H9 (cell line): Measurements from ENCODE around the gene ATXN10. TPM values are rescaled to one million over a fixed set of nuclear protein-coding genes. Genes with fewer than 3 reads are reported as not detected.
"Not testable (repeated sequence)": the region's sequence is repeated elsewhere in the genome, so short reads cannot be mapped to it uniquely, and the experiment has no call there.

Experiments
- DNase-seq: peaks from one replicate; pipeline ENCODE4 v3.0.0-alpha.2; 2017
- H2AFZ ChIP-seq: one replicate; pipeline ENCODE4 v1.6.1; 2013; ENCODE audit warnings: mild to moderate bottlenecking, low read length, control low read depth, moderate library complexity
- H2AK5ac ChIP-seq: 2 replicates; pipeline ENCODE4 v1.6.1; 2013; ENCODE audit warnings: low read length, control low read depth, mixed read lengths; ENCODE audit not compliant: insufficient read length
- H2BK120ac ChIP-seq: one replicate; pipeline ENCODE4 v1.6.1; 2013; ENCODE audit warnings: low read depth, mild to moderate bottlenecking, low read length, control low read depth, inconsistent platforms; ENCODE audit not compliant: poor library complexity, severe bottlenecking
- H2BK12ac ChIP-seq: 2 replicates; pipeline ENCODE4 v1.6.1; 2013; ENCODE audit warnings: low read length, control low read depth, mixed read lengths, low read depth; ENCODE audit not compliant: insufficient read length
- H2BK15ac ChIP-seq: 2 replicates; pipeline ENCODE4 v1.6.1; 2013; ENCODE audit warnings: low read depth, low read length, control low read depth
- H2BK20ac ChIP-seq: one replicate; pipeline ENCODE4 v1.6.1; 2013; ENCODE audit warnings: low read depth, mild to moderate bottlenecking, low read length, control low read depth, inconsistent platforms; ENCODE audit not compliant: poor library complexity, severe bottlenecking
- H2BK5ac ChIP-seq: 2 replicates; pipeline ENCODE4 v1.6.1; 2013; ENCODE audit warnings: low read length, control low read depth, mixed read lengths; ENCODE audit not compliant: insufficient read length
- H3K14ac ChIP-seq: 2 replicates; pipeline ENCODE4 v1.6.1; 2013; ENCODE audit warnings: low read length, control low read depth; ENCODE audit not compliant: insufficient read depth
- H3K18ac ChIP-seq: 2 replicates; pipeline ENCODE4 v1.6.1; 2013; ENCODE audit warnings: low read depth, mild to moderate bottlenecking, mixed read lengths, low read length, control low read depth; ENCODE audit not compliant: insufficient read length
- H3K23ac ChIP-seq: 2 replicates; pipeline ENCODE4 v1.6.1; 2013; ENCODE audit warnings: low read length, control low read depth, mixed read lengths, low read depth; ENCODE audit not compliant: insufficient read length
- H3K23me2 ChIP-seq: 2 replicates; pipeline ENCODE4 v1.6.1; 2013; ENCODE audit warnings: low read depth, mild to moderate bottlenecking, mixed read lengths, low read length, control low read depth; ENCODE audit not compliant: insufficient read length, poor library complexity, severe bottlenecking
- H3K27ac ChIP-seq: 2 replicates; pipeline ENCODE4 v1.5.1; 2013; ENCODE audit warnings: low read length, control low read depth, mixed read lengths, low read depth; ENCODE audit not compliant: insufficient read length
- H3K27me3 ChIP-seq: 2 replicates; pipeline ENCODE4 v1.6.1; 2013; ENCODE audit warnings: low read length, control low read depth, inconsistent platforms; ENCODE audit not compliant: insufficient read depth
- H3K4ac ChIP-seq: 2 replicates; pipeline ENCODE4 v1.6.1; 2013; ENCODE audit warnings: low read depth, mild to moderate bottlenecking, control low read depth, inconsistent platforms, low read length, moderate library complexity
- H3K4me1 ChIP-seq: 2 replicates; pipeline ENCODE4 v1.6.1; 2013; ENCODE audit warnings: low read length, control low read depth, inconsistent platforms; ENCODE audit not compliant: insufficient read depth
- H3K4me2 ChIP-seq: 2 replicates; pipeline ENCODE4 v1.6.1; 2013; ENCODE audit warnings: low read length, control low read depth, mixed read lengths; ENCODE audit not compliant: insufficient read length, insufficient read depth
- H3K56ac ChIP-seq: 2 replicates; pipeline ENCODE4 v1.6.1; 2013; ENCODE audit warnings: low read depth, mild to moderate bottlenecking, mixed read lengths, low read length, control low read depth; ENCODE audit not compliant: insufficient read length
- H3K79me1 ChIP-seq: 2 replicates; pipeline ENCODE4 v1.6.1; 2013; ENCODE audit warnings: low read depth, mild to moderate bottlenecking, moderate library complexity, low read length, control low read depth, inconsistent platforms; ENCODE audit not compliant: insufficient read depth, poor library complexity, severe bottlenecking
- H3K79me2 ChIP-seq: 2 replicates; pipeline ENCODE4 v1.6.1; 2013; ENCODE audit warnings: low read length, control low read depth, inconsistent platforms; ENCODE audit not compliant: insufficient read depth
- H3K9ac ChIP-seq: 2 replicates; pipeline ENCODE4 v1.6.1; 2013; ENCODE audit warnings: low read length, control low read depth, mixed read lengths; ENCODE audit not compliant: insufficient read length; ENCODE audit errors: extremely low read depth
- H3K9me3 ChIP-seq: one replicate; pipeline ENCODE4 v1.6.1; 2013; ENCODE audit warnings: low read depth, low read length, inconsistent platforms; ENCODE audit not compliant: control insufficient read depth
- H3T11ph ChIP-seq: one replicate; pipeline ENCODE4 v1.6.1; 2013; ENCODE audit warnings: mild to moderate bottlenecking, low read length, control low read depth, inconsistent platforms
- H4K20me1 ChIP-seq: one replicate; pipeline ENCODE4 v1.6.1; 2013; ENCODE audit not compliant: control insufficient read depth, insufficient read length, insufficient read depth
- H4K5ac ChIP-seq: 2 replicates; pipeline ENCODE4 v1.6.1; 2013; ENCODE audit warnings: low read depth, mild to moderate bottlenecking, mixed read lengths, low read length, control low read depth; ENCODE audit not compliant: insufficient read length
- H4K8ac ChIP-seq: replicated peaks from 2 replicates; pipeline ENCODE4 v1.6.1; 2013; ENCODE audit warnings: low read length, control low read depth, mixed read lengths, low read depth; ENCODE audit not compliant: insufficient read length
- H4K91ac ChIP-seq: 2 replicates; pipeline ENCODE4 v1.6.1; 2013; ENCODE audit warnings: low read depth, mild to moderate bottlenecking, moderate library complexity, mixed read lengths, low read length, control low read depth; ENCODE audit not compliant: insufficient read length
- H3K27ac Mint-ChIP-seq, 3 experiments: 2 replicates in 2 of 3; 3 replicates in 1 of 3; pipeline ENCODE4 v1.8.0; 2020 to 2021; ENCODE audit warnings: mixed read lengths in 3 of 3, mild to moderate bottlenecking in 1 of 3, moderate library complexity in 1 of 3
- H3K27me3 Mint-ChIP-seq: 2 replicates; pipeline ENCODE4 v1.8.0; 2021; ENCODE audit warnings: low read depth, mild to moderate bottlenecking, moderate library complexity, mixed read lengths
- H3K36me3 Mint-ChIP-seq, 3 experiments: 2 replicates in 2 of 3; 3 replicates in 1 of 3; pipeline ENCODE4 v1.8.0; 2020 to 2021; ENCODE audit warnings: low read depth in 3 of 3, mixed read lengths in 3 of 3; ENCODE audit not compliant: insufficient read depth in 1 of 3
- H3K4me1 Mint-ChIP-seq, 2 experiments: 2 replicates each; pipeline ENCODE4 v1.8.0; 2020; ENCODE audit warnings: mixed read lengths in 2 of 2
- H3K4me3 Mint-ChIP-seq, 2 experiments: 2 replicates in 1 of 2; 3 replicates in 1 of 2; pipeline ENCODE4 v1.8.0; 2020 to 2021; ENCODE audit warnings: mild to moderate bottlenecking in 2 of 2, mixed read lengths in 2 of 2, moderate library complexity in 1 of 2
- H3K9me3 Mint-ChIP-seq, 2 experiments: 2 replicates in 1 of 2; 3 replicates in 1 of 2; pipeline ENCODE4 v1.8.0; 2020; ENCODE audit warnings: mild to moderate bottlenecking in 2 of 2, mixed read lengths in 2 of 2, moderate library complexity in 1 of 2
- CTCF ChIP-seq: fragments of 200-600 bp; sonication (generic); conservative IDR thresholded peaks from 3 replicates; pipeline ENCODE4 v1.8.0; 2021; ENCODE audit warnings: antibody characterized with exemption, mild to moderate bottlenecking
- WGBS: extraction: QIAGEN DNeasy Blood & Tissue Kit; methylation state at CpG from one replicate; pipeline ENCODE4 v1.1.7; 2013; ENCODE audit warnings: missing lambda C conversion rate, low lambda C conversion rate, mixed read lengths; ENCODE audit not compliant: insufficient read length; ENCODE audit errors: extremely low coverage; 5-methylcytosine and 5-hydroxymethylcytosine counted together
- total RNA-seq: library from RNA; stranded (reverse); gene quantifications from 2 replicates; pipeline ENCODE4 v1.2.1, GENCODE V29; 2021

ATXN10 gene
- total RNA-seq, 1 experiment from 2014 or later = 210 TPM

GRCh38 chr22:45667486-45667885 is 4.1 kb upstream of the ATXN10 start:
- Histone ChIP-seq H2AK5ac (no peak overlapping the region), H3K4me1 (no peaks in the 10 kb centered on the region), H2AFZ (no peak overlapping the region), H3K79me2 (peaks cover 4% of the 10 kb centered on the region; the same call in 1 of the 2 replicates), H3K56ac (no peak overlapping the region), H3K14ac (no peak overlapping the region), H3K9ac (no peak overlapping the region), H3K27ac (no peak overlapping the region), H3K23ac (no peak overlapping the region), H4K8ac (no peak overlapping the region), H2BK20ac (no peak overlapping the region), H3K79me1 (no peaks in the 10 kb centered on the region), H4K91ac (no peak overlapping the region), H4K5ac (no peak overlapping the region), H4K20me1 (no peaks in the 10 kb centered on the region), H3K18ac (no peak overlapping the region), H2BK12ac (no peak overlapping the region), H3K4me2 (no peak overlapping the region), H2BK15ac (no peak overlapping the region), H3K9me3 (no peaks in the 10 kb centered on the region), H3K27me3 (no peaks in the 10 kb centered on the region), H2BK120ac (no peak overlapping the region), H3T11ph (no peak overlapping the region), H3K23me2 (peaks cover 7% of the 10 kb centered on the region), H2BK5ac (no peak overlapping the region), H3K4ac (no peak overlapping the region)
- DNase-seq = no peak
- TF ChIP-seq CTCF = no peak
- H3K27me3 Mint-ChIP-seq = peaks cover 18% of the 10 kb centered on the region
- no peaks in the 10 kb centered on the region; a peak in 1 of 5 replicates for H3K9me3 Mint-ChIP-seq
- no peak overlapping the region for H3K27ac Mint-ChIP-seq
- WGBS = no CpG with 5 or more reads among the region's 5 CpGs
- H3K36me3 Mint-ChIP-seq = no peaks in the 10 kb centered on the region
- no peak overlapping the region for H3K4me3 Mint-ChIP-seq
- H3K4me1 Mint-ChIP-seq = peaks cover 2 to 3% of the 10 kb centered on the region in 2 experiments; a peak in 3 of 4 replicates

- not testable (repeated sequence) for H2BK15ac ChIP-seq, H3K27ac ChIP-seq, H3K18ac ChIP-seq, H3K4me2 ChIP-seq, H3K23ac ChIP-seq, H3K9ac ChIP-seq, H3T11ph ChIP-seq, H4K20me1 ChIP-seq, H3K4ac ChIP-seq, H4K5ac ChIP-seq, H4K8ac ChIP-seq, H3K27me3 ChIP-seq, H3K56ac ChIP-seq, H3K79me1 ChIP-seq, H3K27ac Mint-ChIP-seq, H2BK12ac ChIP-seq, H2BK20ac ChIP-seq, H2BK5ac ChIP-seq, H3K14ac ChIP-seq, DNase-seq, H3K4me1 ChIP-seq, H4K91ac ChIP-seq, H2AK5ac ChIP-seq, H2AFZ ChIP-seq, H3K23me2 ChIP-seq, H3K9me3 Mint-ChIP-seq, H3K4me3 Mint-ChIP-seq, H3K9me3 ChIP-seq, H3K36me3 Mint-ChIP-seq, H2BK120ac ChIP-seq
- H3K4me1 Mint-ChIP-seq = peaks cover 17 to 19% of the 10 kb centered on the region in 2 experiments
- no CpG with 5 or more reads among the region's 2 CpGs for WGBS
- H3K27me3 Mint-ChIP-seq = peaks cover 12% of the 10 kb centered on the region
- peaks cover 29% of the 10 kb centered on the region; the same call in 1 of the 2 replicates for H3K79me2 ChIP-seq
Measured at GRCh38 chr22:45670363-45670762, 1.3 kb upstream of the ATXN10 start.
